ENCODE measurements around the gene CDK10. TPM values are rescaled to one million over a fixed set of nuclear protein-coding genes. Genes with fewer than 3 reads are reported as not detected.
A peak's percentile ranks its signal among the peaks of the same experiment; 100 is the strongest.

CDK10 gene
- total RNA-seq, 1 donor from 2014 or later = 79.6 TPM

DNA sequence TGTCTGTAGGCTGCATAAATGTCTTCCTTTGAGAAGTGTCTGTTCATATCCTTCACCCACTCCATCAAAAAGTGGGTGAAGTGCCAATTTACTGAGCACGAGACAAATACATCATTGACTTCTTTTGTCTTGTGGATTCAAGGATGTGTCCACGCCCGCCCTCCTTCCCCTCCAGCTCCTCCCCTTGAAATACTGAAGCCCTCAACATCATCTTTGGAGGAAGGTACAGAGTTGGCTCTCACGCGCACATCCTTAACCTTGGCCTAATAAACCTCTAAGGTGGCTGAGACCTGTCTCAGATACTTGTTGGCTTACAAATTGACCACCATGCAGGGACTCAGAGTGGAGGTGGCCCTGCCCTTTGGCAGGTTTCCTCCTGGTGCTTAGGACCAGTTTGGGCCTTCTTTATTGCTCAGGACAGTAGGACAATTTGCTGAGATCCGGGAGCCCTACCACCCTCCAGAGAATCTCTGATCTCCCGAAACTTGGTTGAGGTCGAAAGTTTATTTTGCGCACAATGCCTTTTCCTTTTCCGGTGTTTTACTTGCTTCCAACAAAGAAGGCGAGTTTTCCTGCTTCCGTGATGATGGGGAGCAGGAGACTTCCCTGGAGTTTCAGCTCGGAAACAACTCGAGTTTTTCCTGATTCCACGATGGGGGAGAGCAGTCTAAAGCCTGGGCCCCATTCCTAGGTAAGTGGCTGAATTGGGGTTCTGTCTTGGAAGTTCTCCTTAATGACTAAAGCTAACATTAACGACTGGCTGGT, 14.1 kb upstream of the CDK10 start:
- no peak for DNase-seq
- no peaks in the 10 kb centered on the region for H3K9me3 ChIP-seq
- TF ChIP-seq, protein P1, sequence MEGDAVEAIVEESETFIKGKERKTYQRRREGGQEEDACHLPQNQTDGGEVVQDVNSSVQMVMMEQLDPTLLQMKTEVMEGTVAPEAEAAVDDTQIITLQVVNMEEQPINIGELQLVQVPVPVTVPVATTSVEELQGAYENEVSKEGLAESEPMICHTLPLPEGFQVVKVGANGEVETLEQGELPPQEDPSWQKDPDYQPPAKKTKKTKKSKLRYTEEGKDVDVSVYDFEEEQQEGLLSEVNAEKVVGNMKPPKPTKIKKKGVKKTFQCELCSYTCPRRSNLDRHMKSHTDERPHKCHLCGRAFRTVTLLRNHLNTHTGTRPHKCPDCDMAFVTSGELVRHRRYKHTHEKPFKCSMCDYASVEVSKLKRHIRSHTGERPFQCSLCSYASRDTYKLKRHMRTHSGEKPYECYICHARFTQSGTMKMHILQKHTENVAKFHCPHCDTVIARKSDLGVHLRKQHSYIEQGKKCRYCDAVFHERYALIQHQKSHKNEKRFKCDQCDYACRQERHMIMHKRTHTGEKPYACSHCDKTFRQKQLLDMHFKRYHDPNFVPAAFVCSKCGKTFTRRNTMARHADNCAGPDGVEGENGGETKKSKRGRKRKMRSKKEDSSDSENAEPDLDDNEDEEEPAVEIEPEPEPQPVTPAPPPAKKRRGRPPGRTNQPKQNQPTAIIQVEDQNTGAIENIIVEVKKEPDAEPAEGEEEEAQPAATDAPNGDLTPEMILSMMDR (IDR thresholded peaks at IDR 0.05) = no peak
- H3K36me3 ChIP-seq = no peaks in the 10 kb centered on the region
- intact Hi-C loops (cut with DNase I) = no loop called here
- peaks cover 6% of the 10 kb centered on the region for H3K4me1 ChIP-seq
- H3K27me3 ChIP-seq (ENCODE audit: low read depth) = no peaks in the 10 kb centered on the region
- no peak for ATAC-seq
- H3K27ac ChIP-seq = peak overlapping the region; percentile 61
- peak overlapping the region; percentile 1 for H3K4me3 ChIP-seq

DNA sequence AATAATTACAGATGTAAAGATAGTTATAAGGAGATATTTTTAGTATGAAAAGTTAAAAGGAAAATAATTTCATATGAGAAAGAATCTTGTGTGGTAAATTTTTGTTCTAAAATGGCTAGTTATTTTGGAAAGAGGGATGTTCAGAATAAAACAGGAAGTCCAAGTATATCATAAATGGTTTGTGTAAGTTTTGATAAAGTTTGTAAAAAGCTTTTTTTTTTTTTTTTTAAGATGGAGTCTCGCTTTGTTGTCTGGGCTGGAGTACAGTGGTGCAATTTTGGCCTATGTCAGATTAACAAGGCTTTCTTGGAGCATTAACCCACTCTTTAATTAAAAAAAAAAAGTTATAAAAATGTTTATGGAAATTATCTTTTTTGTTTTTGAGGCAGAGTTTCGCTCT, 8.2 kb upstream of the CDK10 start:
- no peak overlapping the region for H3K4me3 ChIP-seq
- TF ChIP-seq, protein P1 (IDR thresholded peaks at IDR 0.05) = no peak
- ATAC-seq = no peak
- no peaks in the 10 kb centered on the region for H3K36me3 ChIP-seq
- no peaks in the 10 kb centered on the region for H3K4me1 ChIP-seq
- no peaks in the 10 kb centered on the region for H3K9me3 ChIP-seq
- no peak for DNase-seq
- intact Hi-C loops (cut with DNase I) = no loop called here
- H3K27ac ChIP-seq = no peak overlapping the region
- H3K27me3 ChIP-seq (ENCODE audit: low read depth) = no peaks in the 10 kb centered on the region

DNA sequence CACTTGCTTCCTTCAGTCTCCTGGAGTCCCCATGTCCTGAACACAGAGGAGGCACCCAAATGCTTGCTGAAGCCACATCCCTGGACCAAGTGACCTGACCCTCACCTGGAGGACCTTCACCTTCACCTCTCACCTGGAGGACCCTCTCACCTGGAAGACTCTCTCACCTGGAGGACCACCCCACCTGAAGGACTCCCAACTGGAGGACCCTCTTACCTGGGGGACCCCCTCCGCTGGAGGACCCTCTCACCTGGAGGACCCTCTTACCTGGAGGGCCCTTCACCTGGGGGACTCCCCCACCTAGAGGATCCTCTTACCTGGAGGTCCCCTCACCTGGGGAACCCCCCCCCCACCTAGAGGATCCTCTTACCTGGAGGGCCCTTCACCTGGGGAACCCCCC, 573 bp upstream of the CDK10 start:
- Histone ChIP-seq H3K4me3 (peak overlapping the region; percentile 98), H3K36me3 (peaks cover 9% of the 10 kb centered on the region), H3K27ac (no peak overlapping the region), H3K27me3 (ENCODE audit: low read depth) (no peaks in the 10 kb centered on the region), H3K4me1 (peaks cover 11% of the 10 kb centered on the region), H3K9me3 (no peaks in the 10 kb centered on the region)
- no peak for DNase-seq
- no peak for ATAC-seq
- TF ChIP-seq, protein P1 (IDR thresholded peaks at IDR 0.05) = no peak
- intact Hi-C loops (cut with DNase I) = no loop called here

GRCh38 chr16:89687092-89687940, 827 bp downstream of the CDK10 start:
- peaks cover 11% of the 10 kb centered on the region for H3K4me1 ChIP-seq
- no peaks in the 10 kb centered on the region for H3K9me3 ChIP-seq
- ATAC-seq (peak; percentile 57 to 64), DNase-seq (peak; percentile 57)
- H3K27me3 ChIP-seq (ENCODE audit: low read depth) = no peaks in the 10 kb centered on the region
- intact Hi-C loops (cut with DNase I) = no loop called here
- H3K4me3 ChIP-seq = peak overlapping the region; percentile 98
- H3K27ac ChIP-seq = peak overlapping the region; percentile 83
- H3K36me3 ChIP-seq = peaks cover 21% of the 10 kb centered on the region
- TF ChIP-seq, protein P1 (IDR thresholded peaks at IDR 0.05) = no peak

DNA sequence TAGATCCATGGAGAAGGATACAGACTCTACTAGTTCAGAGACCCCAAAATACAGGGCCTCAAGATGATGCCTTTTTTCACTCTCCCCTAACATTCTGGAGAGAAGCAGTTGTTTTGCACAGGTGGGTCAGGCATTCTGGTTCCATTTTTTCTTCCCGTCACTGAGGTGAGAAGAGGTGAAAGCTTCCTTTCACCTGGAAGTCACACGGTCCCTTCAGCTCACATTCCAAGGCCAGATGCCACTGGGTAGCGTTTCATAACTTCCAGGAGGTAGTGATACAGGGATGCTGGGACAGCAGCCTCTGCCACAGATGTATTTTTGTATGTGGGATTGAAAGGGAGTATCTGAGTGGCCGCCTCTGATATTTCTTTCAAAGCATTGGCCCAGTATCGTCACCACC, 1.9 kb downstream of the CDK10 start:
- no peaks in the 10 kb centered on the region for H3K27me3 ChIP-seq (ENCODE audit: low read depth)
- DNase-seq = no peak
- peaks cover 11% of the 10 kb centered on the region for H3K4me1 ChIP-seq
- no peak overlapping the region for H3K27ac ChIP-seq
- ATAC-seq = no peak
- intact Hi-C loops (cut with DNase I) = no loop called here
- peaks cover 32% of the 10 kb centered on the region for H3K36me3 ChIP-seq
- no peak overlapping the region for H3K4me3 ChIP-seq
- TF ChIP-seq, protein P1 (IDR thresholded peaks at IDR 0.05) = no peak
- no peaks in the 10 kb centered on the region for H3K9me3 ChIP-seq

Data from lower lobe of right lung (tissue), 2 donors.